Measurements from ENCODE around the gene PNPLA2.

PNPLA2 gene

GRCh38 chr11:777288-778255 lies 41.1 kb upstream of the PNPLA2 start, which contains the start of gene GATD1:
Gene GATD1, minus strand, starts transcription at chr11:777487. Its CDS starts 25 bp downstream, at chr11:777462.
- H3K9ac ChIP-seq (ENCODE audit: low read length): peak within 1 kb of the TSS; percentile 53
- H3K27ac ChIP-seq (ENCODE audit: low read depth, low read length): peak within 1 kb of the TSS; percentile 80
- peaks cover 2% of the 10 kb centered on the region for H3K4me1 ChIP-seq (ENCODE audit: control insufficient read depth, insufficient read depth, low read length)
- no peaks in the 10 kb centered on the region for H3K27me3 ChIP-seq (ENCODE audit: control insufficient read depth, insufficient read depth, low read length)
- peak within 1 kb of the TSS; percentile 82 for H3K4me3 ChIP-seq (ENCODE audit: low read length)
- peaks cover 2% of the 10 kb centered on the region for H3K36me3 ChIP-seq (ENCODE audit: control insufficient read depth, insufficient read depth, low read length)

GRCh38 chr11:778976-779954 lies 39.4 kb upstream of the PNPLA2 start:
- no peak overlapping the region for H3K27ac ChIP-seq (ENCODE audit: low read depth, low read length)
- peaks cover 5% of the 10 kb centered on the region for H3K4me1 ChIP-seq (ENCODE audit: control insufficient read depth, insufficient read depth, low read length)
- H3K36me3 ChIP-seq (ENCODE audit: control insufficient read depth, insufficient read depth, low read length): no peaks in the 10 kb centered on the region

GRCh38 chr11:779955-780532 lies 38.7 kb upstream of the PNPLA2 start:
- H3K4me3 ChIP-seq (ENCODE audit: low read length): no peak overlapping the region
- no peak overlapping the region for H3K9ac ChIP-seq (ENCODE audit: low read length)
- H3K36me3 ChIP-seq (ENCODE audit: control insufficient read depth, insufficient read depth, low read length): no peaks in the 10 kb centered on the region
- H3K4me1 ChIP-seq (ENCODE audit: control insufficient read depth, insufficient read depth, low read length): peaks cover 5% of the 10 kb centered on the region
- H3K27me3 ChIP-seq (ENCODE audit: control insufficient read depth, insufficient read depth, low read length): no peaks in the 10 kb centered on the region
- H3K27ac ChIP-seq (ENCODE audit: low read depth, low read length): no peak overlapping the region

More at GRCh38 chr11:778976-779954, 39.4 kb upstream of the PNPLA2 start:
- Histone ChIP-seq H3K27me3 (ENCODE audit: control insufficient read depth, insufficient read depth, low read length) (no peaks in the 10 kb centered on the region), H3K4me3 (ENCODE audit: low read length) (no peak overlapping the region), H3K9ac (ENCODE audit: low read length) (no peak overlapping the region)

GRCh38 chr11:782264-783174 lies 36.2 kb upstream of the PNPLA2 start:
- H3K9ac ChIP-seq (ENCODE audit: low read length): no peak overlapping the region
- no peak overlapping the region for H3K27ac ChIP-seq (ENCODE audit: low read depth, low read length)
- H3K4me1 ChIP-seq (ENCODE audit: control insufficient read depth, insufficient read depth, low read length): peaks cover 3% of the 10 kb centered on the region
- no peaks in the 10 kb centered on the region for H3K27me3 ChIP-seq (ENCODE audit: control insufficient read depth, insufficient read depth, low read length)
- H3K4me3 ChIP-seq (ENCODE audit: low read length): no peak overlapping the region
- H3K36me3 ChIP-seq (ENCODE audit: control insufficient read depth, insufficient read depth, low read length): no peaks in the 10 kb centered on the region

GRCh38 chr11:783581-784015 lies 35.1 kb upstream of the PNPLA2 start:
- peak overlapping the region; percentile 43 for H3K27ac ChIP-seq (ENCODE audit: low read depth, low read length)
- H3K4me3 ChIP-seq (ENCODE audit: low read length): no peak overlapping the region
- no peaks in the 10 kb centered on the region for H3K27me3 ChIP-seq (ENCODE audit: control insufficient read depth, insufficient read depth, low read length)
- no peak overlapping the region for H3K9ac ChIP-seq (ENCODE audit: low read length)
- peaks cover 3% of the 10 kb centered on the region for H3K4me1 ChIP-seq (ENCODE audit: control insufficient read depth, insufficient read depth, low read length)
- no peaks in the 10 kb centered on the region for H3K36me3 ChIP-seq (ENCODE audit: control insufficient read depth, insufficient read depth, low read length)

GRCh38 chr11:786235-787083 lies 32.3 kb upstream of the PNPLA2 start:
- peaks cover 6% of the 10 kb centered on the region for H3K27me3 ChIP-seq (ENCODE audit: control insufficient read depth, insufficient read depth, low read length)
- no peak overlapping the region for H3K9ac ChIP-seq (ENCODE audit: low read length)
- no peak overlapping the region for H3K27ac ChIP-seq (ENCODE audit: low read depth, low read length)
- H3K36me3 ChIP-seq (ENCODE audit: control insufficient read depth, insufficient read depth, low read length): no peaks in the 10 kb centered on the region
- H3K4me3 ChIP-seq (ENCODE audit: low read length): no peak overlapping the region
- H3K4me1 ChIP-seq (ENCODE audit: control insufficient read depth, insufficient read depth, low read length): peaks cover 3% of the 10 kb centered on the region

- Histone ChIP-seq H3K27ac (ENCODE audit: low read depth, low read length) (no peak overlapping the region), H3K4me1 (ENCODE audit: control insufficient read depth, insufficient read depth, low read length) (peaks cover 3% of the 10 kb centered on the region), H3K4me3 (ENCODE audit: low read length) (no peak overlapping the region), H3K36me3 (ENCODE audit: control insufficient read depth, insufficient read depth, low read length) (no peaks in the 10 kb centered on the region), H3K27me3 (ENCODE audit: control insufficient read depth, insufficient read depth, low read length) (peaks cover 6% of the 10 kb centered on the region), H3K9ac (ENCODE audit: low read length) (no peak overlapping the region)
These were observed 31.5 kb upstream of the PNPLA2 start for GRCh38 chr11:787084-787675.

GRCh38 chr11:788009-788640 lies 30.6 kb upstream of the PNPLA2 start:
- Histone ChIP-seq H3K9ac (ENCODE audit: low read length) (no peak overlapping the region), H3K27me3 (ENCODE audit: control insufficient read depth, insufficient read depth, low read length) (peaks cover 6% of the 10 kb centered on the region), H3K4me3 (ENCODE audit: low read length) (no peak overlapping the region), H3K27ac (ENCODE audit: low read depth, low read length) (no peak overlapping the region), H3K36me3 (ENCODE audit: control insufficient read depth, insufficient read depth, low read length) (no peaks in the 10 kb centered on the region), H3K4me1 (ENCODE audit: control insufficient read depth, insufficient read depth, low read length) (peaks cover 3% of the 10 kb centered on the region)

- no peak overlapping the region for H3K4me3 ChIP-seq (ENCODE audit: low read length)
- no peak overlapping the region for H3K27ac ChIP-seq (ENCODE audit: low read depth, low read length)
- H3K27me3 ChIP-seq (ENCODE audit: control insufficient read depth, insufficient read depth, low read length): peaks cover 6% of the 10 kb centered on the region
These were observed 29.5 kb upstream of the PNPLA2 start for GRCh38 chr11:788953-789940.

More at GRCh38 chr11:788953-789940, 29.5 kb upstream of the PNPLA2 start:
- Histone ChIP-seq H3K4me1 (ENCODE audit: control insufficient read depth, insufficient read depth, low read length) (no peaks in the 10 kb centered on the region), H3K9ac (ENCODE audit: low read length) (no peak overlapping the region), H3K36me3 (ENCODE audit: control insufficient read depth, insufficient read depth, low read length) (no peaks in the 10 kb centered on the region)

Measured in rectal smooth muscle tissue (tissue), 1 donor.